Hematopoietic multipotent progenitor cell treated with erythropoietin and hydrocortisone succinate and interleukin-3 and kit ligand, for 4 days (in vitro differentiated cells): ENCODE data around the gene NEK6.
"Not testable (repeated sequence)": the region's sequence is repeated elsewhere in the genome, so short reads cannot be mapped to it uniquely, and the experiment has no call there.

Experiments
- DNase-seq: peaks from one replicate; pipeline ENCODE4 v3.0.0-alpha.2; 2015

NEK6 gene

GRCh38 chr9:124231095-124231737 lies 26.5 kb upstream of the NEK6 start:
- DNase-seq = no peak

GRCh38 chr9:124238546-124239140 lies 19.1 kb upstream of the NEK6 start:
- DNase-seq = no peak

- peak; percentile 76 for DNase-seq
These were observed 18.3 kb upstream of the NEK6 start for GRCh38 chr9:124239249-124240073.

GRCh38 chr9:124242331-124243194 lies 15.2 kb upstream of the NEK6 start:
- DNase-seq = peak; percentile 37

- DNase-seq = not testable (repeated sequence)
These were observed 10.4 kb upstream of the NEK6 start for GRCh38 chr9:124247393-124247792.

GRCh38 chr9:124248066-124248465 lies 9.7 kb upstream of the NEK6 start:
- DNase-seq = peak; percentile 55

- DNase-seq = no peak
These were observed 8.8 kb upstream of the NEK6 start for GRCh38 chr9:124248960-124249359.

- DNase-seq = no peak
These were observed 6.5 kb upstream of the NEK6 start for GRCh38 chr9:124251204-124251603.

GRCh38 chr9:124251605-124252378 lies 6.0 kb upstream of the NEK6 start:
- no peak for DNase-seq

- not testable (repeated sequence) for DNase-seq
These were observed 4.9 kb upstream of the NEK6 start for GRCh38 chr9:124252878-124253277.

- DNase-seq = no peak
These were observed 3.5 kb upstream of the NEK6 start for GRCh38 chr9:124254261-124254682.

- DNase-seq = no peak
These were observed 2.5 kb upstream of the NEK6 start for GRCh38 chr9:124255222-124255621.

- no peak for DNase-seq
These were observed 1.2 kb upstream of the NEK6 start for GRCh38 chr9:124256517-124257069.

- DNase-seq = peak; percentile 48
These were observed 492 bp upstream of the NEK6 start for GRCh38 chr9:124257070-124257843.

GRCh38 chr9:124258607-124259157 lies 933 bp downstream of the NEK6 start:
- DNase-seq = peak; percentile 53

- peak; percentile 56 for DNase-seq
These were observed 1.5 kb downstream of the NEK6 start for GRCh38 chr9:124259158-124259808.

GRCh38 chr9:124260769-124261603 lies 3.2 kb downstream of the NEK6 start:
- DNase-seq = peak; percentile 86

- DNase-seq = no peak
These were observed 4.2 kb downstream of the NEK6 start for GRCh38 chr9:124261736-124262648.
